HL-60 (cell line): ENCODE data around the gene MYO3A.

ENCODE experiments used
- DNase-seq, 2 experiments: peaks; one replicate each; pipeline ENCODE4 v3.0.0-alpha.2; 2010 to 2020; ENCODE audit warnings: low read depth in 1 of 2, low spot score in 1 of 2
- H3K27ac ChIP-seq: fragments of 250-450 bp; sonication (Bioruptor Pico); replicated peaks from 2 replicates; pipeline ENCODE4 v1.5.1; 2020; ENCODE audit warnings: mild to moderate bottlenecking, moderate library complexity
- H3K27me3 ChIP-seq: fragments of 250-450 bp; sonication (Bioruptor Pico); 2 replicates; pipeline ENCODE4 v1.5.1; 2021; ENCODE audit warnings: mild to moderate bottlenecking, moderate library complexity; ENCODE audit not compliant: insufficient read depth, poor library complexity, severe bottlenecking
- H3K4me3 ChIP-seq: replicated peaks from 2 replicates; pipeline ENCODE4 v1.5.1; 2011; ENCODE audit warnings: mild to moderate bottlenecking, control low read depth, low read length; ENCODE audit not compliant: insufficient read depth
- GABPA ChIP-seq: IDR thresholded peaks from 2 replicates; pipeline ENCODE4 v1.6.1; 2012; ENCODE audit warnings: low read depth
- POLR2AphosphoS5 ChIP-seq: IDR thresholded peaks from 2 replicates; pipeline ENCODE4 v1.6.1; 2012; ENCODE audit warnings: low read depth
- SPI1 ChIP-seq: IDR thresholded peaks from 2 replicates; pipeline ENCODE4 v1.6.1; 2012; ENCODE audit warnings: low read depth, mild to moderate bottlenecking, borderline replicate concordance
- TF ChIP-seq, protein P1 (sequence below): IDR thresholded peaks from 2 replicates; pipeline ENCODE4 v1.6.1; 2012; ENCODE audit warnings: low read depth; ENCODE audit not compliant: insufficient replicate concordance
- TF ChIP-seq, protein P2 (sequence below): IDR thresholded peaks from one replicate; pipeline ENCODE4 v1.5.1; 2011; ENCODE audit warnings: low read length, control low read depth, inconsistent platforms; ENCODE audit not compliant: insufficient read depth

MYO3A gene

DNA sequence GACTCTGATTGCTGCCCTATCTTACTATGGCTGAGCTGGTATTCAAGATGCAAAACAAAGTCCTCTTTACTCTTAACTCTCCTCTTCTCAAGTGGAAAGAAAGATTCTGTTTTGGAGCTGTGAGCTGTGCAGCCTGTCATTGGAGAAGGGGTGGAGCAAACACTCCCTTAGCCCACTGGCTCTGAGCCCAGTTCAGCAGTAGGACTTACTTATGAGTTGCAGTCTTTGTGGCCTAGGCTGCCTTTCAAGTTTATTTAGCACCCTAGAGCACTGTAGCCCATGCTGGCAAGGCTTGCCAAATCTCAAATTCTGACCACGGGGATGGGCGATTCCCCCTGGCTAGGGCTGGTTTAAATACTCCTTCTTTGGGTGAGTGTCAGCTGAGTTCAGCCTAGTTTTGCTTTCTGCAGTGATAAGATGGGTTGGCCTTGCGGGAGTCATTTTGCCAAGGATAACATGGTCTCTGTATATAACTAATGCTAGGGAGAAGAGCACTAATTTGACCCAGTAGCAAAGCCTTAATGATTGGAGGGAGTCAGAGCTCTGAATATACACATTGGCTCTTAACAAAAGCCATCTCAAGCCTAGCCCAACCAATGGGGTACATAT lies 110.2 kb downstream of the MYO3A start:
- H3K27me3 ChIP-seq = no peaks in the 10 kb centered on the region
- H3K27ac ChIP-seq = no peak overlapping the region
- TF ChIP-seq POLR2AphosphoS5 (no peak), GABPA (no peak), SPI1 (no peak)
- TF ChIP-seq, protein P1, sequence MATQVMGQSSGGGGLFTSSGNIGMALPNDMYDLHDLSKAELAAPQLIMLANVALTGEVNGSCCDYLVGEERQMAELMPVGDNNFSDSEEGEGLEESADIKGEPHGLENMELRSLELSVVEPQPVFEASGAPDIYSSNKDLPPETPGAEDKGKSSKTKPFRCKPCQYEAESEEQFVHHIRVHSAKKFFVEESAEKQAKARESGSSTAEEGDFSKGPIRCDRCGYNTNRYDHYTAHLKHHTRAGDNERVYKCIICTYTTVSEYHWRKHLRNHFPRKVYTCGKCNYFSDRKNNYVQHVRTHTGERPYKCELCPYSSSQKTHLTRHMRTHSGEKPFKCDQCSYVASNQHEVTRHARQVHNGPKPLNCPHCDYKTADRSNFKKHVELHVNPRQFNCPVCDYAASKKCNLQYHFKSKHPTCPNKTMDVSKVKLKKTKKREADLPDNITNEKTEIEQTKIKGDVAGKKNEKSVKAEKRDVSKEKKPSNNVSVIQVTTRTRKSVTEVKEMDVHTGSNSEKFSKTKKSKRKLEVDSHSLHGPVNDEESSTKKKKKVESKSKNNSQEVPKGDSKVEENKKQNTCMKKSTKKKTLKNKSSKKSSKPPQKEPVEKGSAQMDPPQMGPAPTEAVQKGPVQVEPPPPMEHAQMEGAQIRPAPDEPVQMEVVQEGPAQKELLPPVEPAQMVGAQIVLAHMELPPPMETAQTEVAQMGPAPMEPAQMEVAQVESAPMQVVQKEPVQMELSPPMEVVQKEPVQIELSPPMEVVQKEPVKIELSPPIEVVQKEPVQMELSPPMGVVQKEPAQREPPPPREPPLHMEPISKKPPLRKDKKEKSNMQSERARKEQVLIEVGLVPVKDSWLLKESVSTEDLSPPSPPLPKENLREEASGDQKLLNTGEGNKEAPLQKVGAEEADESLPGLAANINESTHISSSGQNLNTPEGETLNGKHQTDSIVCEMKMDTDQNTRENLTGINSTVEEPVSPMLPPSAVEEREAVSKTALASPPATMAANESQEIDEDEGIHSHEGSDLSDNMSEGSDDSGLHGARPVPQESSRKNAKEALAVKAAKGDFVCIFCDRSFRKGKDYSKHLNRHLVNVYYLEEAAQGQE = no peak
- TF ChIP-seq, protein P2, sequence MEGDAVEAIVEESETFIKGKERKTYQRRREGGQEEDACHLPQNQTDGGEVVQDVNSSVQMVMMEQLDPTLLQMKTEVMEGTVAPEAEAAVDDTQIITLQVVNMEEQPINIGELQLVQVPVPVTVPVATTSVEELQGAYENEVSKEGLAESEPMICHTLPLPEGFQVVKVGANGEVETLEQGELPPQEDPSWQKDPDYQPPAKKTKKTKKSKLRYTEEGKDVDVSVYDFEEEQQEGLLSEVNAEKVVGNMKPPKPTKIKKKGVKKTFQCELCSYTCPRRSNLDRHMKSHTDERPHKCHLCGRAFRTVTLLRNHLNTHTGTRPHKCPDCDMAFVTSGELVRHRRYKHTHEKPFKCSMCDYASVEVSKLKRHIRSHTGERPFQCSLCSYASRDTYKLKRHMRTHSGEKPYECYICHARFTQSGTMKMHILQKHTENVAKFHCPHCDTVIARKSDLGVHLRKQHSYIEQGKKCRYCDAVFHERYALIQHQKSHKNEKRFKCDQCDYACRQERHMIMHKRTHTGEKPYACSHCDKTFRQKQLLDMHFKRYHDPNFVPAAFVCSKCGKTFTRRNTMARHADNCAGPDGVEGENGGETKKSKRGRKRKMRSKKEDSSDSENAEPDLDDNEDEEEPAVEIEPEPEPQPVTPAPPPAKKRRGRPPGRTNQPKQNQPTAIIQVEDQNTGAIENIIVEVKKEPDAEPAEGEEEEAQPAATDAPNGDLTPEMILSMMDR = no peak
- no peak overlapping the region for H3K4me3 ChIP-seq
- DNase-seq = no peak

DNA sequence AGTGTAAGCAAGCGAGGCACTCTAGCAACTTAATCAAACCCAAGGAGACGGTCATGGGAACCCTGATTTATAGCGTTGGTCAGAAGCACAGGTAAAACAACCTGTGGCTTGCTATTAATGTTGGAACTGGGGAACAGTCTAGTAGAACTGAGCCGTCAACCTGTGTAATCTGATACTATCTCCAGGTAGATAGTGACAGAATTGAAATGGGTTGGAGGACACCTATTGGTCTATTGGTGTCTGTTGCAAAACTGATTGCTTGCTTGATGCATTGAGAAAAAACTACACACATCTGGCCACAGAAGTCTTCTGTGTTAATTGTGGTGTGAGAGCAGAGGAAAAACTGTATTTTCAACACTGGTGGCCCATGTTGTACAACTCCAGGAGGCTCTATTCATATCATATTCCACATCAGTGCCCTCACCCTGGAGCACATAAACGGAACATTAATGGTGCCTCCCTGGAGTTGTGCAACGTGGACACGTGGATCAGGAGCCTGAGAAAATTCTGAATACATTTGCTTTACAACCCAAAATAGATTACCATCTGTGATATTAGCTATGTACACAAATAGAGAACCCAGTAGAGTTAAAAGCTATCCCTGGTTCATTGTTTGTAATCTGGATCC lies 112.2 kb downstream of the MYO3A start:
- TF ChIP-seq, protein P1 = no peak
- no peaks in the 10 kb centered on the region for H3K27me3 ChIP-seq
- no peak for DNase-seq
- H3K27ac ChIP-seq = no peak overlapping the region
- H3K4me3 ChIP-seq = no peak overlapping the region

DNA sequence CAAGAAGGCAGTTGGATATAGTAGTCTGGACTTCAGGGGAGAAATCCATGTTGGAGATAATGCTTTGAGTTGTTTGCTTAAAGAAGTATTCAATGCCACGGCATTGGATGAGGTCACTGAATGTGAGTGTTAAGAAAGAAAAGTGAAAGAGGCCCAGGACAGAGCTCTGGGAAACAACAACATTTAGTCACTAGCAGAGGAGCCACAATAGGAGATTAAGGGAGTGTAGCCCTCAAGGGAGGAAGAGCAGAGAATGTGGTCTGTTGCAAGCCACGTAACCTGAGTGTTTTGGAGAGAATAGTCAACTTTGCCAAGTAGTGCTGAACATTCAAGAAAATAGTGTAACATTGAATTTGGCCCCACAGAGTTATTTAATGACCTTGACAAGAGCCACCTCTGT lies 114.7 kb downstream of the MYO3A start:
- no peak for DNase-seq
- TF ChIP-seq POLR2AphosphoS5 = no peak
- TF ChIP-seq, protein P1 = no peak
- TF ChIP-seq GABPA = no peak
- TF ChIP-seq, protein P2 = no peak
- no peak for TF ChIP-seq SPI1

More for the DNA sequence above, 114.7 kb downstream of the MYO3A start:
- H3K4me3 ChIP-seq = no peak overlapping the region
- H3K27ac ChIP-seq = no peak overlapping the region
- H3K27me3 ChIP-seq = no peaks in the 10 kb centered on the region
